G401 (cell line): Measurements from ENCODE around the gene INO80B. TPM values are rescaled to one million over a fixed set of nuclear protein-coding genes. Genes with fewer than 3 reads are reported as not detected.
A peak's percentile ranks its signal among the peaks of the same experiment; 100 is the strongest.

Source experiments
- DNase-seq: peaks from one replicate; pipeline ENCODE4 v3.0.0-alpha.2; 2015; ENCODE audit warnings: low spot score
- in situ Hi-C: cut with HindIII; loops from 2 replicates; pipeline ENCODE4 v1.10.0; 2016; ENCODE audit warnings: low sequenced_read_pairs, mixed read lengths
- total RNA-seq: library from RNA; depleted of rRNA; stranded (reverse); fragments of >200 nt; shearing (Covaris generic); gene quantifications from 2 replicates; pipeline ENCODE4 v1.2.3, GENCODE V29; 2014

Gene INO80B
- total RNA-seq, 1 experiment from 2014 or later: 7.8 TPM

- no peak for DNase-seq
- in situ Hi-C loops: no loop called here
Observed at GRCh38 chr2:74497777-74498499, 43.1 kb downstream of the INO80B start.

- no peak for DNase-seq
- in situ Hi-C loops: no loop called here
Observed at GRCh38 chr2:74498500-74499266, 43.8 kb downstream of the INO80B start.

GRCh38 chr2:74499267-74499939 lies 44.5 kb downstream of the INO80B start, which contains the start of gene LBX2:
LBX2 (minus strand) TSS chr2:74499603; CDS start chr2:74499537, 66 bp downstream.
- DNase-seq: no peak
- in situ Hi-C loops: no loop called here

GRCh38 chr2:74499940-74500577 lies 45.2 kb downstream of the INO80B start:
- DNase-seq: no peak
- in situ Hi-C loops: no loop called here

- in situ Hi-C loops: no loop called here
- DNase-seq: no peak
Observed at GRCh38 chr2:74500578-74500946, 45.7 kb downstream of the INO80B start.

- in situ Hi-C loops: no loop called here
- no peak for DNase-seq
Observed at GRCh38 chr2:74501335-74502071, 46.6 kb downstream of the INO80B start.

- no peak for DNase-seq
Observed at GRCh38 chr2:74502147-74502719, 47.3 kb downstream of the INO80B start.

GRCh38 chr2:74502720-74503505 lies 48.0 kb downstream of the INO80B start:
- in situ Hi-C loops: no loop called here
- no peak for DNase-seq

More at GRCh38 chr2:74502147-74502719, 47.3 kb downstream of the INO80B start:
- in situ Hi-C loops: no loop called here

GRCh38 chr2:74503506-74504475 lies 48.9 kb downstream of the INO80B start:
- in situ Hi-C loops: no loop called here
- DNase-seq: no peak

GRCh38 chr2:74504591-74504990 lies 49.7 kb downstream of the INO80B start:
- in situ Hi-C loops: no loop called here
- no peak for DNase-seq

GRCh38 chr2:74505448-74506246 lies 50.8 kb downstream of the INO80B start:
- no peak for DNase-seq
- in situ Hi-C loops: no loop called here

- peak; percentile 99 for DNase-seq
- in situ Hi-C loops: no loop called here
Observed at GRCh38 chr2:74507145-74507925, 52.4 kb downstream of the INO80B start, which contains the start of gene PCGF1. PCGF1 (minus strand) TSS chr2:74507695; CDS start chr2:74507668, 27 bp downstream.
